Measurements from ENCODE around the gene SERPIND1.

SERPIND1 gene

DNA sequence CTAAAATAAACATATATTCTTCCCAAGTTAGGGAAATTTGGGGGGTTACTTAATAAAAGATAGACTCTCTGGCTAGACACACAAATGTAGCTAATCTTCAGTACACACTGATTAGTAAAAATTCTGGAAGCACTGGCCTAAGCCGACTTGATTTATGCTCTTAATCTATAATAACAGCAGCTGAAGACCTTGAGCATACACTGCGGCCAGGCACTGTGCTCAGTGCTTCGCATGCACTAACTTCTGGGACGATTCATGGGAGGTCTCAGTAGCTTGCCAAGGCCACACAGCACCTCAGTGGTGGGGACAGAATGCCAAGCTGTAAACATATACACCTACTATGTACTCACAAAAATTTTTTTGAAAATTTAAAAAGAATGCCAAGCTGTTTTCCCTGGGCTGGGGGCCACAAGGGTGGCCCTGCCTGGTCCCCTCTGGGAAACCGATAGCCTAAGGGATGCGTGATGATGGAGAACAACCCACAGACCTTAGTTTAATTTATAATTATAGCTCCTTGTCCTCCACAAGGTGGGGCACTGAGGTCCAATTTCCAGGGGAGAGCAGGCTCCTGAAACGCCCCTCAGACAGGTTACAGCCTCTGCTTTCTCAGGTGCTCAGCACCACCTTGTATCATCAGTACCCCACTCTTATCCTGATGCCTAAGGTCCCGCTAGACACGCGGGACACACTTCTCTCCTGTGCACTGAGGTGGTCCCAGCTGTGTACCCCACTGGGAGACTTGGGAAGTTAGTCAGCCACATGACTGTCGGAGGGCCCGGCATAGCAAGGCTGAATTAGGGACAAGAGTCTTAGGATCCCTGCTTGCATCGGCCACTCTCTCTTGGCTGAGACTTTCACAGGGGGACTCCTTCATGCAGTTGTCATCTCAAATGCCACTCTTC lies 20.1 kb downstream of the SERPIND1 start:
- DNase-seq, result no peak

DNA sequence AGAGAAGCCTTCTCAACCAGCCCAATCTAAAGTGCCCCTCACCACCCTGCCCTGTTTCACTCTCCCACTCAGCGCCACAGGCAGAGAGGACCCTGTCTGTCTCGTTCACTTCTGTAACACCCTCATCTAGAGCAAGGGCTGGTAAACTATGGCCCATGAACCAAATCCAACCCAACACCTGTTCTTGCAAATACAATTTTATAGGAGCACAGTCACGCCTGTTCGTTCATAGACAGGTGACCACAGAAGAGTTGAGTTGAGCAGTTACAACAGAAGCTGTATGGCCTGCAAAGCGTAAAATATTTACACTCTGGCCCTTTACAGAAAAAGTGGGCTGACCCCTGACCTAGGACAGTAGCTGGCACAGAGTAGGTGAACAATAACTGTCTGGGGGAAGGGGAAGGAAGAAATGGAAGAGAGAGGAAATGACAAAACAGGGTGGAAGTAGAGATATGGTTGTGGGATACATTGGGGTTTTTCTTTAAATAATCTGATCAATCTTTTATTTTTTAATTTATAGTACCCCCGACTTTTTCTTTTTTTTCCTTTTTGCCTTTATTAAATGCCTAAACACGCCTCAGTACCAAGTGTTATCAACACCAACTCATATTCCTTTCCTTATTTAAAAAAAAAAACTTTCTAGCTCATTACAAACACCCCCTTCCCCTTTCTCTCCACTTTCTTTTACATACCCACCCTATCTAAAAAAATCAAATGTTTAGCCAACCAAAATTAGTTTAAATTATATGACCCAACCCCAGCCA lies 20.9 kb downstream of the SERPIND1 start:
- DNase-seq, result no peak

GRCh38 chr22:20796731-20797130 lies 22.8 kb downstream of the SERPIND1 start:
- no peak for DNase-seq

- no peak for DNase-seq
These were observed 24.3 kb downstream of the SERPIND1 start for GRCh38 chr22:20798218-20798617.

- DNase-seq, result no peak
These were observed 25.1 kb downstream of the SERPIND1 start for GRCh38 chr22:20798974-20799373.

- DNase-seq, result no peak
These were observed 25.5 kb downstream of the SERPIND1 start for GRCh38 chr22:20799449-20799848.

DNA sequence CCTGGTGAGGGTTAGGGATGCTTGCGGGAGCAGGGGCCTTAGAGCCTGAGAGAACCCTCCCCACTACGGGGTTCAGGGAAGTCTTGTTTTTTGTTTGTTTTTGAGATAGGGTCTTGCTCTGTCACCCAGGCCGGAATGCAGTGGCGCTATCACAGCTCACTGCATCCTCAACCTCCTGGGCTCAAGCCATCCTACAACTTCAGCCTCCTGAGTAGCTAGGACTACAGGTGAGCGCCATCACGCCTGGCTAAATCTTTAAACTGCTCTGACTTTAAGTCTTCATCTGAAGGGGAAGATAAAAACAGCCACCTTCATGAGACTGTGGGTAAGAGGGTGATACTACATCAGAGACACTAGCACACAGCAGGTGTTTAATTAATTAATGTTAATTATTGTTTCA lies 28.5 kb downstream of the SERPIND1 start:
- no peak for DNase-seq

- DNase-seq, result no peak
These were observed 29.1 kb downstream of the SERPIND1 start for GRCh38 chr22:20802922-20803553.

DNA sequence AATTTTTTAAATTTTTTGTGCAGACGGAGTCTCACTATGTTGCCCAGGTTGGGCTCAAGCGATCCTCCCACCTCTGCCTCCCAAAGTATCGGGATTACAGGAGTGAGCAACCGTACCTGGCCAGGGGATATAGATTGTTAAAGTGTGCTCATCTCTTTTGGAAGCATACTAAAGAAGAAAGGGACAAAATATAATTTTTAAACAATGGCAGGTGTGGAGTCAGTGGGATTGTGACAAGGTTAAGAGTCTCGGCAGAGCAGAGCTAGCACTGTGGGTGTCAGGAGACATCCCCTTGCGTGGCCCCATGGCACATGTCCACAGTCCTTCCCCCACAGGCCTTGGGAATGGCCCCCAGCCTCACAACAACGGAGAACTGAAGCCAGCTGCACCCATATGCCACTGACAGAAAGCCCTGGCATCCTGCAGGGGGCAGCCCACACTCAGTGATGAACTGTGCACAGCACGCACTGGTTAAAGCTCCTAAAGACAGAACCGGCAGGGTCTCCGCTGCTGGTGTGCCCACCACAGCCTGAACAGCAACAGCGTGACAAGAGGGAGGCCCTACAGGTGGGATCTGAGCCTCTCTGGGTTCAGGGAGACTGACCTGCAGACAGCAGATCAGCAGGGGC lies 29.9 kb downstream of the SERPIND1 start:
- peak; percentile 7 to 20 for DNase-seq

- no peak for DNase-seq
These were observed 30.7 kb downstream of the SERPIND1 start for GRCh38 chr22:20804650-20805049.

DNA sequence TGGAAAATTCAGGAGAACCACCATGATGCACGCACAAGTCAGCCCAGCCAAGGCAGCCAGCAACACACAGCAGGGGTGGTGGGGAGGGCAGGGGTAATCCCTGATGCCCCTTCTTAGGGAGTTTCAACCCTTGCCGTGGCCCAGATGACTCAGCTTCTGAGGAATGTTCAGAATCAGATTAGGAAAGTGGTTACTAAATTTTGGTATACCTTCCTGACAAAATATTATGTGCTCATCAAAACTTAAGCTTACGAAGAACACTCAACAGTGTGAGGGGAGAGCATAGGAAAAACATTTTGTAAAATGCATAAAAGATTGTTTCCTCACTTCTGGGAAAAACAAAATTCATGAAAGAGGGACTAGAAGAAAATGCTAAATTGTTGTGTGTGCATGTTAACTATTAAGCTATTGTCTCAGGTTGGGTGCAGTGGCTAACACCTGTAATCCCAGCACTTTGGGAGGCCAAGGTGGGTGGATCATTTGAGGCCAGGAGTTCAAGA lies 32.1 kb downstream of the SERPIND1 start:
- no peak for DNase-seq

DNA sequence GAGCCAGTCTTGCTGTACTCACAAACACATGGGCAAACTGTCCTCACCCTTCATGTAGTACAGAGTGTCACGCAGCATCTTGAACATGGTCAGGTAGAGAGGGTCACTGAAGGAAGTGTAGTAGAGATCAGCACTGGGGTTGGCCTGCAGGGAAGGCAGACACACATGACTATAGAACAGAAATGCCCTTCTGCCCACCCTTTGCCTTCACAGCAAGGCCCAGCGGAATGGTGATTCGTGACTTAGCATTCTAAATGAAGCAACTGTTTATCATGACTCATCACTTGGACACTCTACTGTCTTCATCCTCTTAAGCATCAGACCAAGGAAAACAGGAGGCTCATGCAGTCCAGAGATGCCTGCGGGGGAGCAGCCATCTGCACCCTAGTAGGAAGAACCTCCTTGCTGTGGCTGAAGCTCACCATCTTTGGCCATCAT lies 33.4 kb downstream of the SERPIND1 start:
- DNase-seq, result peak in 1 of 2 experiments; percentile 12

GRCh38 chr22:20808844-20809243 lies 34.9 kb downstream of the SERPIND1 start:
- DNase-seq, result no peak

GRCh38 chr22:20809538-20810185 lies 35.7 kb downstream of the SERPIND1 start:
- no peak for DNase-seq

DNA sequence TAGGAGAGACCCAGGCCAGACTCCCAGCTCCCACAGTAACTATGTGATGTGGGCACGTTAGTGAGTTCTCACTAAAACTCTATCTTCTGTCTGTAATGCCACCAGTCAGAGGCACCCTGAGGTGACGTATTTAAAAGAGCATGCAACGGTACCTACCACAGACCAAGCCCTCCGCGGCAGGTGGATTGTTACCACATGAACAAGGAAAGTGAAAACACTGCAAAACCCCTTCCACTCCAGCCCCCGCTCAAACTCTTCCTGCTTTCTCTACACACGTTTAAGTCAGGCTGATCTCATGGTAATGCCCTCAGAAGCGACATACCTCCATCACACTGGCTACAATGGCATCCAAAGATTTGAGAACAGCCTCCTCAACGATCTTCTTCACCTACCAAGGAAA lies 36.7 kb downstream of the SERPIND1 start:
- no peak for DNase-seq

DNA sequence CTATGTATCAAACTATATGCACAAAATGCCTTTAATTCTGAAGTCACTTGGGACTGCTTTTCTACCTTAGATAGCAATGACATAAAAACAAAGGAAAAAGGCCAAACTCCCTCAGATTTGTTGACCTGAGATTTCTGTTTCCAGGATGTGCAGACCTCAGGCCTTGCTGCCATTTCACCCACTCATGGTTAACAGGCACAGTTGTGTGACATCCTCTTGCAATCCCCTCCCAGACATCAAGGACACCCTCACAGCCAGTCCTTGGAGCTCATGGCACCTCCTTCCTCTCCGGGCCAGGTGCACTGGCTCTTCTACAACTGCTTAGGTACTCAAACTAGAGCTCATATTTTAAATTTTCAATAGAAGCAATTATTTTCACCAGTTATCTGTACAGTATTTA lies 37.3 kb downstream of the SERPIND1 start:
- no peak for DNase-seq

GRCh38 chr22:20811971-20812660 lies 38.2 kb downstream of the SERPIND1 start:
- DNase-seq, result no peak

GRCh38 chr22:20813056-20813455 lies 39.1 kb downstream of the SERPIND1 start:
- DNase-seq, result no peak

GRCh38 chr22:20814221-20814808 lies 40.4 kb downstream of the SERPIND1 start:
- no peak for DNase-seq

GRCh38 chr22:20815477-20816050 lies 41.7 kb downstream of the SERPIND1 start:
- DNase-seq, result no peak

DNA sequence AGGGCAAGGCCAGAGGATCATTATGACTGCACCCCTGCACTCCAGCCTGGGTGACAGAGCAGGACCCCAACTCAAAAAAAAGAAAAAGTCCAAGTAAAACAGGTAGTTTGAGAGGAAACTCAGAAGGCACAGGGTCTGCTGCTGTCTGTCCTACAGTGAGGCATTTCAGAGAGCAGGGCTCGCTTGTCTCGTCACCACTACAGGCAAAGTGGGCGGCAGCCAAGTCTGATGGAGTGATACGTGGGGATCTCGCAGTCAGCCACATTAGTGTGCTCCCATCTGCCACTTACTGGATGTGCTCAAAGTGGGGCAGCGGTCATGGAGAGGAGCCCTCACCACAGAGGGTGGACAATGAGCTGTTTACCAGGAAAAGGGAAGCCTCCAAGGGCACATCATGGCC lies 42.6 kb downstream of the SERPIND1 start:
- no peak for DNase-seq
